GM12801 (cell line): ENCODE data around the gene B3GAT3.

Experiments used
- TF ChIP-seq, protein P1 (sequence below): IDR thresholded peaks from one replicate; pipeline ENCODE4 v1.5.1; 2011; ENCODE audit warnings: control low read depth; ENCODE audit not compliant: insufficient read length; ENCODE audit errors: extremely low read depth

B3GAT3 gene

DNA sequence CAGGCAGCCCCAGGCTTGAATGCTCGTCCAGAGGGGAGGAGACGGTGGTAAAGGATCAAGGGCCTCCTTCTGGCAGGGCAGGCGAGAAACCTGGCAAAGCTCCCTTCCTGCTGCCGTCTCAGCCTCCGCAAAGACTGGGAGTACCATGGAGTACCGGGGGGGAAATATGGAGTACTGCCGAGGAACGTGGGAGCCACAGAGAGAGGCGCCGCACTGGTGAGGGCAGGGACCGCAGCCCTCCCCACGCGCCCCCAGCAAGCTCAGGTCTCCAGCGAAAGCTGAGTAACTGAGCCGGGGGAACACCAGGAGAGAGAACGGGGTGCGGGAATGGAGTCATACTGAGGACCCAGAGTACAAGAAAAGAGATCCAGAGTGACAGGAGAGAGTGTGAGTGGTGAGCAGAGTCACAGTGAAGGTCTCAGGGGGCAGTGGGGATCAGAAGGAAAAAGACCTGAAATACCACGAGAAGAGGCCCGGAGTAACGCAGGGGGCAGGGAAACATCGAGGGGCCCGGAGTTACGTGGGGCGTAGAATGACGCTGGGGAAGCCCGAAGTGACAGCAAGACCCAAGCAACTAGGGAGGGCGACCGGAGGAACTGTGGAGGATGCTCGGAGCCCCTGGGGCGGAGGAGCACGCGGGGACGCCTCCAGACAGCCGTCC lies 10.0 kb downstream of the B3GAT3 start:
- TF ChIP-seq, protein P1, sequence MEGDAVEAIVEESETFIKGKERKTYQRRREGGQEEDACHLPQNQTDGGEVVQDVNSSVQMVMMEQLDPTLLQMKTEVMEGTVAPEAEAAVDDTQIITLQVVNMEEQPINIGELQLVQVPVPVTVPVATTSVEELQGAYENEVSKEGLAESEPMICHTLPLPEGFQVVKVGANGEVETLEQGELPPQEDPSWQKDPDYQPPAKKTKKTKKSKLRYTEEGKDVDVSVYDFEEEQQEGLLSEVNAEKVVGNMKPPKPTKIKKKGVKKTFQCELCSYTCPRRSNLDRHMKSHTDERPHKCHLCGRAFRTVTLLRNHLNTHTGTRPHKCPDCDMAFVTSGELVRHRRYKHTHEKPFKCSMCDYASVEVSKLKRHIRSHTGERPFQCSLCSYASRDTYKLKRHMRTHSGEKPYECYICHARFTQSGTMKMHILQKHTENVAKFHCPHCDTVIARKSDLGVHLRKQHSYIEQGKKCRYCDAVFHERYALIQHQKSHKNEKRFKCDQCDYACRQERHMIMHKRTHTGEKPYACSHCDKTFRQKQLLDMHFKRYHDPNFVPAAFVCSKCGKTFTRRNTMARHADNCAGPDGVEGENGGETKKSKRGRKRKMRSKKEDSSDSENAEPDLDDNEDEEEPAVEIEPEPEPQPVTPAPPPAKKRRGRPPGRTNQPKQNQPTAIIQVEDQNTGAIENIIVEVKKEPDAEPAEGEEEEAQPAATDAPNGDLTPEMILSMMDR: no peak

DNA sequence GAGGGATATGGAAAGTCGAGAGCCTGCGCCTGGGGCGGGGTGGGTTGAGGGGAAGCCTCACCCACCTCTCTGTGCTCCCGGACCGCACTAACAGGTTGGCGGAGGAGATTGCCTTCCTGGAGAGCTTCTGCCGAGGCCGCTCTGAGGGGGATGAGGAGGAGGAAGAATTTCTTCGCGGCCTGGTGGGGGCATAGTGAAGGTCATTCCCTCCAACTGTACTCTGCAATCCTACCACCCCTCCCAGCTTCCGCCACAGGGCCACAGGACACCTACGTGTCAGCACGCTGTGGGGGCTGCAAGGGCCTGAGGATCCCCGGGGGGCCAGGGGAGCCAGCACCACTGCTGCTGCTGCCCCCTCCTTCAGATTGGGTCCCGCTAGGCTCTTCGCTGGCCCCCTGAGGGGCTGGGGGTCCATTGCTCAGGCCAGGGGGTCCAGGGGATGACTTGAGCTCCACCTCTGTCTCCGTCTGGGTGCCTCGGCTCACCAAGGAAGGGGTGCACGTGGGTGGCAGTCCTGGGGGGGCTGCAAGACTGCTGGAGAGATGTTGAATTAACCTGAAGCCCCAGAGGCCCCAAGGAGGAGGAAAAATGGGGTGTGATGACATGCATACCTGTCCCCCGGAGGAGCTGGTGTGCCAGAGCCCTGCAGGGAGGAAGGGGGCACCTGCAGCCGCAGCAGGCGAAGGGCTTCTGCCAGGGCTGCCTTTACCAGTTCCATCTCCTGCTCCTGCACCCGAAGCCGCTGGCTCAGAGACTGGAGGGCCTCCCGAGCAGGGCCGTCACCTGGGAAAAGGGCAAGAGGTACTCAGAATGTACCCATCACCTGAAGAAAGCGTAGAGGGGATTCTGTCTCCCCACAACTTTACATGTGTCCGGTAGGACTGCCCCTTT lies 10.7 kb downstream of the B3GAT3 start:
- TF ChIP-seq, protein P1: no peak

DNA sequence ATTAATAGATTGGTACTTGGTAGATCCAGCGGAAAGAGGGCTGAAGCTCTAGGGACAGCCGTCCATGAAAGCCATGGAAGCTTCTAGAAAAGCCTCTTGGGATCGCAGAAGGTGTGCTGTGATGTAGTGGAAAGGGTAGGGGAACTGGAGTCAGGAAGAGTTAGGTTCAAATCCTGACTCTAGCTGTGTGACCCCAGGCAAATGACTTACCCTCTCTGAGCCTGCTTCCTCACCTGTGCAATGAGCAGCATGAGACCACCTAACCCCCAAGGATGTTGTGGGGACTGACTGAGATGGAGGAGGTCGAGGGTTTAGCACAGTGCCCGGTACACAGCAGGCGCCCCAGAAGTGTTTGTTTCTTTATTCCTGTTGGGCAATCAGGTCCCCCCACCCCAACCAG lies 11.4 kb downstream of the B3GAT3 start:
- TF ChIP-seq, protein P1: no peak

DNA sequence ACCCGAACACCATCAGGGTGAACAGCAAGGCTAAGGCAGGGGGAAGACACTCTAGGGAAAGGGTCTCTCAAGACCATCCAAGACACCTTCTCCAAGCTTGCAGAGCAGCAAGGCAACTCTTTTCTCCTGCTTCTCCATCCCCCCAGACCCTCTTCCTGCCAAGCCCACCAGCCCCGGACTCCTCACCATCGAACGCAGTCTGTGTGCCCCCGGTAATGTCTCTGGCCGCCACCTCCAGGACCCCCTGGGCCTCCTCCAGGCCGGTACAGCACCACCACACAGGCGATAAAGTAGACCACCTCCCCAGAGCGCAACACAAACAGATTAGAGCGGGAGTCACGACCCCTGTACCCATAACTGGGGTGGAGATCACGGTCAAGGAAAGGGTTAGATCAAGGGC lies 13.0 kb downstream of the B3GAT3 start:
- TF ChIP-seq, protein P1: no peak

DNA sequence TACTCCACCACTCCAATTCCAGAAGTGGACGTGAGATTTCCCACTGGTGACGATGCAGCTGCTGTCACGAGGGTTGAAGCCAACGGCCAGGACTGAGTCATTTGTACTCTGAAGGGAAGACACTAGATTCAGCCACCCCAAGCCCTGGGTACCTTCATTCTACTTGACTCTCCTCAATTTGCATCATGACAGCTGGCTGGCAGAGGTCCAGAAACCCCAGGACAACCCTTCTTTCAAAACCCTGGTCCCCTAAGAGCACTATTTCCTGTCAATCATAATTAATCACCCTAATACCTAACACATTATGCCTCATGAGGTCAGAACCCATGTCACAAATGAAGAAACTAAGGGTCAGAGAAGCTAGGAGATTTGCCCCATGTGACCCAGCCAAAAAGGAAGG lies 14.1 kb downstream of the B3GAT3 start:
- TF ChIP-seq, protein P1: no peak

DNA sequence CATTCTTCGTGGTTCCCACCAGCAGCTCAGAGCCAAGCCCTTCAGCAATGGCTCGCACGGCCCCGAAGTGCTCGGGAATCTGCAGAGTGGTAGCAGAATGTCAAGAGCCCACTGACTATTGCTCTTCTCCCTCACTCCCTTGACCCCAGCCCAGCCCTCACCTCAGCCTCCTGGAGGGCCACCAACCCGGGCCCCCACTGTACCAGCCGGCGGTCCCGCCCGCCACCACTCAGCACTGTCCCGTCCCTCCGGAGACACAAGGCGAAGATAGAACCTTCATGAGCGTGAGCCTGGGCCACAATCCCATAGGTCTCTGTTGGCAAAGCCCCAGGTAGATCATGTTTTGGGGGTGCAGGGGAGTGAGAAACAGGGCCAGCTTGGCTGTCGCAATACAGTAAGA lies 15.9 kb downstream of the B3GAT3 start:
- TF ChIP-seq, protein P1: no peak

DNA sequence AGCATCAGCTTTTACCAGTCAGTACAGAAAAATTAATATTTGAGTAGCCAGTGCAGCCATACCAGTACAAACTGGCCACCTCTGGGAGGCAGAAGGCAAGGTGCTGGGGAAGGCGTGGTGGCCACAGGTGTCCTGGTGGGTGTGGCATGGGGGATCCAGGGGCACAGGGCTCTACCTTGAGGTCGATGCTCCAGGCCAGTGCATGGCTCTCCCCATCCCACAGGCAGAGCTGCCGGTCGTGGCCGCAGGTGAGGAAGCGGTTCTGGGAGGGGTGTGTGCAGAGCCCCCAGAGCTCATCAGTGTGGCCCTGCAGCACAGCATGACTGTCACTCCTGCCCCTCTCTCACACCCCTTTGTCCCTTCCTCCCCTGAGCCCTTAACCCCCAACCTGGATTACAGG lies 16.3 kb downstream of the B3GAT3 start:
- TF ChIP-seq, protein P1: no peak
